Stomach (tissue), 9 donors: ENCODE measurements around the gene GTSE1. TPM values are rescaled to one million over a fixed set of nuclear protein-coding genes. Genes with fewer than 3 reads are reported as not detected.

Experiments
- DNase-seq, 2 donors: peaks; one replicate each; pipeline versions ENCODE4 v3.0.0 to v3.0.0-alpha.2; 2013 to 2019
- H3K27ac ChIP-seq, 5 donors: fragments of 200-600 bp in 4 of 5; sonication (generic) in 4 of 5; one replicate each; pipeline ENCODE4 v1.5.1; 2013 to 2019; ENCODE audit warnings: mild to moderate bottlenecking in 1 of 5, moderate library complexity in 1 of 5
- H3K27me3 ChIP-seq, 3 donors: fragments of 200-600 bp; sonication (generic); one replicate each; pipeline ENCODE4 v1.5.1; 2017 to 2019; ENCODE audit warnings: mixed run types in 1 of 3
- H3K36me3 ChIP-seq, 4 donors: fragments of 200-600 bp; sonication (generic); 1 replicate in 3 of 4; 2 replicates in 1 of 4; pipeline ENCODE4 v1.5.1; 2016 to 2019
- H3K4me1 ChIP-seq, 4 donors: fragments of 200-600 bp; sonication (generic); one replicate each; pipeline ENCODE4 v1.5.1; 2016 to 2019
- H3K4me3 ChIP-seq, 4 donors: fragments of 200-600 bp; sonication (generic) in 3 of 4; one replicate each; pipeline ENCODE4 v1.5.1; 2016 to 2019; ENCODE audit warnings: mild to moderate bottlenecking in 1 of 4
- H3K9me3 ChIP-seq, 4 donors: fragments of 200-600 bp; sonication (generic); one replicate each; pipeline ENCODE4 v1.5.1; 2016 to 2019
- CTCF ChIP-seq, 7 experiments: fragments of 450-650 bp in 4 of 7; fragments of 200-600 bp in 3 of 7; sonication (generic) in 3 of 7; IDR thresholded peaks; one replicate each; pipeline ENCODE4 v1.5.1; 2016 to 2019; ENCODE audit warnings: antibody characterized with exemption in 7 of 7, control low read depth in 2 of 7, mild to moderate bottlenecking in 1 of 7
- EP300 ChIP-seq: sonication (generic); formaldehyde crosslinking; IDR thresholded peaks from one replicate; pipeline ENCODE4 v1.6.1; 2017; ENCODE audit warnings: antibody characterized with exemption
- POLR2A ChIP-seq, 4 donors: fragments of 450-650 bp; IDR thresholded peaks; one replicate each; pipeline ENCODE4 v1.6.1; 2016; ENCODE audit warnings: antibody characterized with exemption in 4 of 4, control low read depth in 2 of 4, mild to moderate bottlenecking in 1 of 4, moderate library complexity in 1 of 4
- POLR2AphosphoS5 ChIP-seq, 3 donors: sonication (generic); formaldehyde crosslinking; IDR thresholded peaks; one replicate each; pipeline ENCODE4 v1.6.1; 2016; ENCODE audit warnings: antibody characterized with exemption in 3 of 3
- WGBS, 5 donors: extraction: QIAGEN DNeasy Blood & Tissue Kit in 3 of 5; methylation state at CpG; one replicate each; pipeline versions ENCODE4 v1.1.5 to v1.1.7; 2013 to 2018; 5-methylcytosine and 5-hydroxymethylcytosine counted together
- intact Hi-C: fragments of 100-400 bp; cut with DNase I; formaldehyde crosslinking; loops from one replicate; pipeline ENCODE4 v1.15.1; 2023; ENCODE audit warnings: low total_unique reads
- polyA plus RNA-seq, 3 donors: library from polyadenylated mRNA; stranded (reverse); fragments of 200-250 nt; gene quantifications; one replicate each; pipeline ENCODE4 v1.2.3, GENCODE V29; 2013
- total RNA-seq, 5 donors: library from RNA; depleted of rRNA; stranded (reverse); fragments of >200 nt; gene quantifications; one replicate each; pipeline versions ENCODE4 v1.1.0 to v1.2.3, GENCODE V29; 2014 to 2016
- donor health status: healthy with polysubstance abuse.
- donor health status: Bipolar disorder and iron deficiency.
- donor health status: healthy.

Gene GTSE1
- total and polyA plus RNA-seq, 8 donors = 1.1 to 64.0 (median 4.2) TPM

GRCh38 chr22:46281866-46282678 lies 14.6 kb upstream of the GTSE1 start:
- H3K9me3 ChIP-seq = no peaks in the 10 kb centered on the region
- no peaks in the 10 kb centered on the region for H3K27me3 ChIP-seq
- H3K4me1 ChIP-seq = peaks cover 0 to 2% (median 1%) of the 10 kb centered on the region in 4 donors
- intact Hi-C loops = no loop called here
- WGBS, 5 donors = 89 to 98% (median 97%) methylated on average over 12 to 13 of the region's 13 CpGs
- no peak overlapping the region for H3K27ac ChIP-seq
- no peak for DNase-seq
- H3K4me3 ChIP-seq = no peak overlapping the region
- H3K36me3 ChIP-seq = peaks cover 92 to 100% (median 100%) of the 10 kb centered on the region in 4 donors
- TF ChIP-seq EP300 = no peak
- no peak for TF ChIP-seq POLR2A (IDR thresholded peaks at IDR 0.05)
- no peak for TF ChIP-seq CTCF (IDR thresholded peaks at IDR 0.05)

- Histone ChIP-seq H3K27me3 (no peaks in the 10 kb centered on the region), H3K36me3 (peaks cover 72 to 100% (median 100%) of the 10 kb centered on the region in 4 donors), H3K4me1 (peaks cover 0 to 18% (median 9%) of the 10 kb centered on the region in 4 donors), H3K4me3 (no peak overlapping the region), H3K9me3 (no peaks in the 10 kb centered on the region), H3K27ac (no peak overlapping the region)
- intact Hi-C loops = no loop called here
- 92 to 98% (median 95%) methylated on average over 3 of the region's 3 CpGs for WGBS, 5 donors
- DNase-seq = no peak
- no peak for TF ChIP-seq EP300
- no peak for TF ChIP-seq CTCF (IDR thresholded peaks at IDR 0.05)
- no peak for TF ChIP-seq POLR2AphosphoS5 (IDR thresholded peaks at IDR 0.05)
- no peak for TF ChIP-seq POLR2A (IDR thresholded peaks at IDR 0.05)
Measured at GRCh38 chr22:46286006-46286405, 10.7 kb upstream of the GTSE1 start.

- peak overlapping the region in 4 of 5 donors; percentile 64 to 75 (median 68) for H3K27ac ChIP-seq
- intact Hi-C loops = no loop called here
- WGBS, 5 donors = 88 to 95% (median 90%) methylated on average over 15 of the region's 15 CpGs
- H3K27me3 ChIP-seq = no peaks in the 10 kb centered on the region
- H3K9me3 ChIP-seq = peaks cover 0 to 12% (median 5%) of the 10 kb centered on the region in 4 donors
- TF ChIP-seq POLR2A (IDR thresholded peaks at IDR 0.05) = no peak
- H3K36me3 ChIP-seq = peaks cover 66 to 100% (median 100%) of the 10 kb centered on the region in 4 donors
- H3K4me1 ChIP-seq = peaks cover 0 to 18% (median 9%) of the 10 kb centered on the region in 4 donors
- DNase-seq = no peak
- peak overlapping the region in 3 of 4 donors; percentile 23 to 28 (median 27) for H3K4me3 ChIP-seq
Measured at GRCh38 chr22:46286941-46287872, 9.5 kb upstream of the GTSE1 start.

DNA sequence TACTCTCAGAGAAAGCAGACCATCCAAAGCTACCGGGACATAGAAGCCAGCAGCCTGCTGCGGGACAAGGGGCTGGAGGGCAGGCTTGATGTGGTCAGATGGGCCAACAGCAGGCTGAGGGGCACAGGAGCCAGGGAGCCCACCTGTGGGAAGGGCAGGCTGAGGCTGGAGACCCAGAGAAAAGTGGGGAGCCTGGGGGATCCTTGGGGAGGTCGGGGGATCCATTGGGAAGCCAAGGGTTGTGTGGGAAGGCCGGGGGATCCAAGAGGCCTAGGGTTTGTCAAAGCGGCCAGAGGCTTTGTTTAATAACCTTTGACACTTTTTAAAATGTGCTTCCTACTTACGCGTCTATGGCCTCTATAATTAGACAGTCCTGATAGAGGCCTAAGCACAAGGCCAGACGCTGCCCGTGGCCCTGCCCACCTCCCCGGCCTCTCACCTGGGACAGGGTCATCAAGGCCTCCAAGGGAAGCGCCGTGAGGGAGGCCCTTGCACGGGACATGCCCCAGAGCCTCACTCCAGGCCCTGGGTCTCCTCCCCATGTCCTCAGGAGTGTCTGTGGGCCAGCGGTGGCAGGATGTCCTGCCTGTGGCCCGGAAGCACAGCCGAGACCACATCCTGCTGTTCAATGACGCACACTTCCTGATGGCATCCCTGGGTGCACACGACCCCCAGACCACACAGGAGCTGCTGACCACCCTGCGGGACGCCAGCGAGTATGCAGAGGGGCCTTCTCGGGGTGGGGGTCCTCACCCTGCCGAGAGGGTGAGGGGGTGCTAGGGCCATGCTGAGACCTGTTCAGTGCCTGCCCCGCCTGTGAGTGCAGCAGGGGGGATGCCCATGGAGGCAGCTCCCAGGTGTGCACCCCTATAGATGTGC lies 8.6 kb upstream of the GTSE1 start:
- 70 to 79% (median 76%) methylated on average over 11 to 24 of the region's 24 CpGs for WGBS, 5 donors
- no peaks in the 10 kb centered on the region for H3K27me3 ChIP-seq
- no peak for TF ChIP-seq EP300
- no peak for TF ChIP-seq CTCF (IDR thresholded peaks at IDR 0.05)
- TF ChIP-seq POLR2AphosphoS5 (IDR thresholded peaks at IDR 0.05) = peak in 2 of 3 donors; percentile 39 to 66
- H3K27ac ChIP-seq = peak overlapping the region; percentile 25 to 75 (median 65)
- H3K9me3 ChIP-seq = peaks cover 0 to 12% (median 5%) of the 10 kb centered on the region in 4 donors
- peaks cover 0 to 18% (median 9%) of the 10 kb centered on the region in 4 donors for H3K4me1 ChIP-seq
- peaks cover 64 to 100% (median 100%) of the 10 kb centered on the region in 4 donors for H3K36me3 ChIP-seq
- H3K4me3 ChIP-seq = peak overlapping the region in 3 of 4 donors; percentile 23 to 28 (median 27)
- DNase-seq = peak; percentile 47 to 60
- intact Hi-C loops = no loop called here
